RWPE2 (cell line): ENCODE results near the gene CDC45.

ENCODE experiments used
- ATAC-seq: fragments of 200-7000 bp; cut with Tn5 transposase; 3 replicates; pipeline ENCODE4 v1.9.1; 2021; ENCODE audit warnings: low read depth
- DNase-seq: peaks from one replicate; pipeline ENCODE4 v3.0.0-alpha.2; 2020; ENCODE audit warnings: low spot score
- H3K27ac ChIP-seq: fragments of 450-650 bp; 2 replicates; pipeline ENCODE4 v1.5.1; 2017; ENCODE audit warnings: mild to moderate bottlenecking; ENCODE audit not compliant: poor library complexity, severe bottlenecking
- H3K27me3 ChIP-seq: fragments of 250-450 bp; sonication (Bioruptor Pico); 2 replicates; pipeline ENCODE4 v1.5.1; 2021; ENCODE audit warnings: mild to moderate bottlenecking, moderate library complexity; ENCODE audit not compliant: insufficient read depth, poor library complexity, severe bottlenecking
- H3K36me3 ChIP-seq: fragments of 250-450 bp; sonication (Bioruptor Pico); 2 replicates; pipeline ENCODE4 v1.5.1; 2020; ENCODE audit warnings: low read depth, mild to moderate bottlenecking, moderate library complexity
- H3K4me1 ChIP-seq: fragments of 250-450 bp; sonication (Bioruptor Pico); 2 replicates; pipeline ENCODE4 v1.5.1; 2021; ENCODE audit warnings: mild to moderate bottlenecking, moderate library complexity; ENCODE audit not compliant: insufficient read depth, poor library complexity, severe bottlenecking
- H3K4me3 ChIP-seq: fragments of 250-450 bp; sonication (Bioruptor Pico); 2 replicates; pipeline ENCODE4 v1.5.1; 2021; ENCODE audit warnings: mild to moderate bottlenecking, moderate library complexity; ENCODE audit not compliant: severe bottlenecking
- H3K9me3 ChIP-seq: fragments of 250-450 bp; sonication (Bioruptor Pico); 2 replicates; pipeline ENCODE4 v1.5.1; 2021; ENCODE audit warnings: mild to moderate bottlenecking, moderate library complexity; ENCODE audit not compliant: severe bottlenecking
- TF ChIP-seq, protein P1 (sequence below): fragments of 450-650 bp; IDR thresholded peaks from one replicate; pipeline ENCODE4 v1.5.1; 2017; ENCODE audit warnings: mild to moderate bottlenecking, moderate library complexity; ENCODE audit not compliant: poor library complexity, severe bottlenecking

CDC45 gene

DNA sequence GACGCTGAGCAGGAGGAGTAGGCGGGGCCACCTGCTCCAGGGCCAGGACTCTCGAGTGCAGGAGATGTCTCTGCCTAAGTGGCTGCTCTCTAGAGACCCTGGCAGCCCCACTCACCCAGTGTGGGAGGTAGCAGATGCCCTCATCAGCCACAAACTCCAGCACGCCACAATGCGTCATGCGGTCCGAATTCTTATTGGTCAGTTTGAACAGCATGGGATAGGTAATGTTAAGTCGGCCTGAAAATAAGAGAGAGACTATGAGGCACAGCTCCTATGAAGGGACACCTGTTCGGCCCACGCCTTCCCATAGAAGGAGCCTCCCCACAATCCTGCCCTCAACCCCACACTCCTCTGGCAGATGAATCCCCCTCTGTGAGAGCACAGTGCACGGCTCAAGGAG lies 8.1 kb upstream of the CDC45 start:
- DNase-seq (no peak), ATAC-seq (no peak)
- Histone ChIP-seq H3K4me3 (no peak overlapping the region), H3K27ac (no peak overlapping the region), H3K36me3 (peaks cover 87% of the 10 kb centered on the region), H3K4me1 (no peaks in the 10 kb centered on the region), H3K9me3 (no peaks in the 10 kb centered on the region), H3K27me3 (no peaks in the 10 kb centered on the region)
- TF ChIP-seq, protein P1, sequence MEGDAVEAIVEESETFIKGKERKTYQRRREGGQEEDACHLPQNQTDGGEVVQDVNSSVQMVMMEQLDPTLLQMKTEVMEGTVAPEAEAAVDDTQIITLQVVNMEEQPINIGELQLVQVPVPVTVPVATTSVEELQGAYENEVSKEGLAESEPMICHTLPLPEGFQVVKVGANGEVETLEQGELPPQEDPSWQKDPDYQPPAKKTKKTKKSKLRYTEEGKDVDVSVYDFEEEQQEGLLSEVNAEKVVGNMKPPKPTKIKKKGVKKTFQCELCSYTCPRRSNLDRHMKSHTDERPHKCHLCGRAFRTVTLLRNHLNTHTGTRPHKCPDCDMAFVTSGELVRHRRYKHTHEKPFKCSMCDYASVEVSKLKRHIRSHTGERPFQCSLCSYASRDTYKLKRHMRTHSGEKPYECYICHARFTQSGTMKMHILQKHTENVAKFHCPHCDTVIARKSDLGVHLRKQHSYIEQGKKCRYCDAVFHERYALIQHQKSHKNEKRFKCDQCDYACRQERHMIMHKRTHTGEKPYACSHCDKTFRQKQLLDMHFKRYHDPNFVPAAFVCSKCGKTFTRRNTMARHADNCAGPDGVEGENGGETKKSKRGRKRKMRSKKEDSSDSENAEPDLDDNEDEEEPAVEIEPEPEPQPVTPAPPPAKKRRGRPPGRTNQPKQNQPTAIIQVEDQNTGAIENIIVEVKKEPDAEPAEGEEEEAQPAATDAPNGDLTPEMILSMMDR: no peak

DNA sequence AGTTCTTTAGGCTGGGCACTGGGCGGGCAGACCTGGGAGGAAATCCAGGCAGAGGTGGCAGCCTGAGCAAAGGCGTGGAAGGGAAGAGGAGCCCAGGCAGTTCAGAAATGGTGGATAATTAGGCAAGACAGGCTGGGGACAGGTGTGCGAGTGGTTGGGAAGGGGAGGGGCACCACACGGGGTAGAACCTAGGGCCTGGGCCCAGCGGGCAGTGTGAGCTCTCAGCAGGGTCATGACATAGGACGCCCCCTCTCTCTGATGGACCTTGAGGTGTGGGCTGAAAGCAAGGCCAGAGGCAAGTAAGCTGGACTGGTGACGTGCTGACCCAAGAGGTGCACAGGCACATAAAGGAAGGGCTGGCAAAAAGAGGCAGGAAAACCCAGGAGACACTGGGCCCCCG lies 7.5 kb upstream of the CDC45 start:
- TF ChIP-seq, protein P1: no peak
- no peak for DNase-seq
- no peak for ATAC-seq
- Histone ChIP-seq H3K36me3 (peaks cover 83% of the 10 kb centered on the region), H3K27ac (no peak overlapping the region), H3K27me3 (no peaks in the 10 kb centered on the region), H3K9me3 (no peaks in the 10 kb centered on the region), H3K4me1 (peaks cover 3% of the 10 kb centered on the region), H3K4me3 (no peak overlapping the region)

DNA sequence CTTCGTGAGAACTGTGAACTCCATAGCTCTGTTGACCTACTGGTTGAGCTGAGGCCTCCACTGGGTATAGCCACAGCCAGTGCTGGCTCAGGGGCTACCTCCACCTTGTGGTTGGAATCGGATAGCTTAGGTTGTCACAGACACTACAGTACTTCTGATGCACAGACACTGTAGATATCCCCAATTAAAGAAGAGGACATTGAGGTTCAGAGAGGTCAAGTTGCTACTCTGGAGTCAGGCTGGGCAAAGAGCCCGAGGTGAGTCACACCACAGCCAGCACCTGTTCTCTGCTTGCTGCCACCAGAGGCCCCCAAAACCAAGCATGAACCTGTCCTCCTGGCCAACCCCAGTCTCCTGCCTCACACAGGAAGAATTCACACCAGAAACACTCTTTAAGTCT lies 6.1 kb upstream of the CDC45 start:
- peaks cover 6% of the 10 kb centered on the region for H3K4me1 ChIP-seq
- H3K9me3 ChIP-seq: no peaks in the 10 kb centered on the region
- no peak overlapping the region for H3K27ac ChIP-seq
- H3K4me3 ChIP-seq: no peak overlapping the region
- peak; percentile 55 for ATAC-seq
- no peaks in the 10 kb centered on the region for H3K27me3 ChIP-seq
- H3K36me3 ChIP-seq: peaks cover 70% of the 10 kb centered on the region
- TF ChIP-seq, protein P1: peak; percentile 11
- DNase-seq: no peak

DNA sequence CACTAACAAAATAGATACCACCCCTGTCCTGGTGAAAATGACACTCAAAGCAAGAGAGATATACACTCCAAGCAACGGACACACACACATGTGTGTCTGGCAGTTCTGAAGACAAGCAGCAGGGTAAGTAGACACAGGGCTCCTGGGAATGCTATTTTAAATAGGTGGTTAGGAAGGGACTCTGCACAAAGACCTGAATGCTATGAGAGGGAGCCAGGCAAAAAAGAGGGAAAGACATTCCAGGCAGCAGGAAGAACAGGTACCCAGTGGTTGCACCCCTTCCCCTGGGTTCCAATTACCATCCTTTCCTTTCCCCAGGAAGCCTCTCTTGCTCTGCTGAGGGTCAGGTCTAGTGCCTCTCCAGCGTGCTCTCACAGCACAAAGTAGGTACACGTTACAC lies 3.7 kb upstream of the CDC45 start:
- TF ChIP-seq, protein P1: no peak
- Histone ChIP-seq H3K27me3 (no peaks in the 10 kb centered on the region), H3K4me1 (peaks cover 10% of the 10 kb centered on the region), H3K36me3 (peaks cover 52% of the 10 kb centered on the region), H3K27ac (no peak overlapping the region), H3K4me3 (no peak overlapping the region), H3K9me3 (no peaks in the 10 kb centered on the region)
- no peak for ATAC-seq
- no peak for DNase-seq

DNA sequence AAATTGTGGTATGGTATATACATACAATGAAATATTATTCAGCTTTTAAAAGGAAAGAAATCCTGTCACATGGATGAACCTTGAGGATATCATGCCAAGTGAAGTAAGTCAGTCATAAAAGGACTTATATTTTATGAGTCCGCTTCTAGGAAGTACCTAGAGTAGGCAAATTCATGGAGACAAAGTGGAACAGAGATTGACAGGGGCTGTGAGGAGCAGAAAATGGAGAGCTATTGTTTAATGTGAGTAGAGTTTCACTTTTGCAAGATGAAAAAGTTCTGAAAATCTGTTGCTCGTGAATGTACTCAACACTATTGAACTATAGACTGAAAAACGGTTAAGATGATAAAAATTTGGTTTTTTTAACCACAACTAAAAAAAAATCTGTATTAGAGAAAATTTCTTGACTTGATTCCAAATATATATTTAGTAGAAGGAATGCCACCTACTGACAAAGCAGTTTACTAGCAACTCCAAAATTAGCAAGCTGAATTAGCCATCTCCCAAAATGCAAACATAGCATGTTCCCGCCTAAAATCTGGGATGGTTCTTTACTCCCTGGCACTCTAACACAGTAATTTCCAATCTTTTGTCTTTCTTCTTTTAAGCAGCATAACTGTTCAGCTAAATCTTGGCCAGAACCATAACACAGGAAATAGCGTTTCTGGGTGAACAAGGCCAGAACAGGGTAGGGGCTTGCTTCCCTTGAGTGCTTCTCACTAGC lies 2.2 kb upstream of the CDC45 start:
- Histone ChIP-seq H3K9me3 (no peaks in the 10 kb centered on the region), H3K27ac (peak overlapping the region; percentile 99), H3K36me3 (peaks cover 52% of the 10 kb centered on the region), H3K4me1 (peaks cover 17% of the 10 kb centered on the region), H3K27me3 (no peaks in the 10 kb centered on the region), H3K4me3 (peak overlapping the region; percentile 66)
- TF ChIP-seq, protein P1: peak; percentile 55
- ATAC-seq: no peak
- DNase-seq: no peak
